ELF-1 (cell line): Measurements from ENCODE around the gene PLEKHA8.
"Not testable (repeated sequence)": the region's sequence is repeated elsewhere in the genome, so short reads cannot be mapped to it uniquely, and the experiment has no call there.

Experiments used
- DNase-seq: peaks from one replicate; pipeline ENCODE4 v3.0.0-alpha.2; 2016; ENCODE audit warnings: low read depth, low spot score

Gene PLEKHA8

DNA sequence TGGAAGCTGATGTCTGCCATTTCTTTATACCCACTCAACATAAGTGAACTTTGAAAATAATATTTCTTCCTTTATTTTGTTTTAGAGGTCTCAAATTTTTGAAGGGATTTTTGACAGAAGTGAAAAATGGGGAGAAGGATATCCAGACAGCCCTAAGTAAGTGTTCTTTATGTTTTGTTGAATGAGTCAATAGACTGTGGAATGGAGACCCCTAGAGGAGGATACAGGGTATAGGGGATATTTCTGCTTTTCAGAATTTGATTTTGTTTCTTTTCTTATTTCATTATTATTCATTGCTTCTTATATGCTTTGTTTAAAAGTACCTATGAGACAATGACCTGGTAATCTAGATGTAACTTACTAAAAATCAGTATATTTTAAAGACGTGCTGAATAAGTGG is 34.4 kb downstream of the PLEKHA8 start:
- no peak for DNase-seq

DNA sequence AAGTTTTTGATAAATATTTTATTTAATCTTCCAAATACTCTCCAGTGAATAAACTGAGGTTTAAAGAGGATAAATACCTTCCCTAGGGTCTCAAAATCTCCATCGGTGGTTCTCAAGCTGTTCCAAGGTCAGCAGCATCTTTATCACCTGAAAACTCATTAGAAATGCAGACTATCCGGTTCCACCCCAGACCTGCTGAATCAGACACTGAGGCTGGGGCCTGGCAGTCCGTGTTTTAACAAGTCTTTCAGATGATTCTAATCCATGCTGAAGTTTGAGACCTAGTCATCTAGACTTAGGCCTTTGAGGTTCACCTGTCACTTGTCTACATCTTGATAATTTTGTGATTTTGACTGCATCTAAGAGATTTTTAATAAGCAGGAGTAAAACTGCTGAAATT is 37.5 kb downstream of the PLEKHA8 start:
- no peak for DNase-seq

DNA sequence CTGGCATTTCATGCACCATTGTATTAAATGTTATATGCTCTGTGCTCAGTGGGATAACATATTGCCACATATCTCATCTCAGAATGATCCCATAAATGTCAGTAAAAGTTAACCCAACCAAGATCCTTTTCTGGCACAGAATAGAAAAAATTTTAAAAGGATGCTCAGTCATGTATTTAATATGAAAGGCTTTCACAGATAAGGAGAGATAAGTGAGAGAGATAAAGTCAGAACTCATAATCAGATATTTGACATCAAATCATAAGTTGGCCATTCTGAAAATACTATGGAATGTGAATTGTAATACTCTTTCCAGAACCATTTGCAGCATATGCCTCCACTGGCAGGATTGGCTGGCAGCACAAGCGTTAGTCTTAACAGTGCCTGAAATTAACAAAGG is 38.5 kb downstream of the PLEKHA8 start:
- no peak for DNase-seq

DNA sequence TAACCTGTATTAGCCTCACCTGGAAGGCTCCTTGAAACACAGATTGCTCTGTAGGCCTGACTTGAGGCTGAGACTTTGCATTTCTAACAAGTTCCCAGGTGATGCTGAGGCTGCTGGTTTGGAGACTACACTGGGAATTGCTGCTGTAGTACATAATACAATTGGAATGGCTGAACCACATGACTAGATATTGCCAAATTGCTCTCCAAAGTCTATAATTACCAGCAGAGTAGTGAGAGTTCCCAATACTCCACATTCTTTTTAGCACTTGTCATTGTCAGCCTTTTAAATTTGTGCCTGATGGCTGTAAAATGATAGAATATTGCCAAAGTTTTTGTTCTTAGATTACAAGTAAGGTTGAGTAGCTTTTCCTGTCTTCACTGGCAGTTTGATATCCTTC is 39.9 kb downstream of the PLEKHA8 start:
- DNase-seq, result no peak

DNA sequence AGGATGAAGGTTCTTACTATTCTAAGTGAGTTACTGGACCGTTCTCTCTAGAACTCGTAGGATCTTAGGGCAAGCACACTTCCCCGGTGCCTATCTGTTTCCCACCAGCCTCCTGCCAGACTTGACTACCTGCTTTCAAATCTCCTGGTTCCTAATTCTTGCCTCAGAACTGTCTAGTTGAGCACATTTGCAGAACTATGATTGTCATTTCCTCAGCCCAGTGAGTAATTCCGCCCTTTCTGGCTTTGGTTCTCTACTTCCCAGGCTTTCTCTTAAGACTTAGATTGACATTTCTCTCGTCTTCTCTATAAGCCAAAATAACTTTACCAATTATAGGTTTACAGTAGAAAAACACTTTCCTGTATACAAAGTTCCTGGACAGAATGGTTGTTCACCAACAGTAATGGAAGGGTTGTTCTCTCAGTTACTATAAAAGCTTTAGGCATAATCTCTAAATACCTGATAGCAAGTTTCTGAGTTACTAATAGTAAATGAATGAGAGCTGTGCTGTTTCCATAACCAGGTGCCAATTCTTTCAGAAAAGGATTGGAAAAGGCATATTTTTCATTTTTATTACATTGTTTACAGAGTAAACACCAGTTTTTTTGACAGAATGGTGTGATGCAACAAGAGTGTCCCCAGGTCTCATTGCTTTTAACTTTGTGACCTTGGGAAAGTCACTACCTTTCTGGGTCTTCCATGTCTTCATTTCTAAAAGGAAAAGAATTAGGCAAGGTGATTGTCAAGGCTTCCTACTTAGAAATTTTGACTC is 41.1 kb downstream of the PLEKHA8 start:
- DNase-seq, result no peak

DNA sequence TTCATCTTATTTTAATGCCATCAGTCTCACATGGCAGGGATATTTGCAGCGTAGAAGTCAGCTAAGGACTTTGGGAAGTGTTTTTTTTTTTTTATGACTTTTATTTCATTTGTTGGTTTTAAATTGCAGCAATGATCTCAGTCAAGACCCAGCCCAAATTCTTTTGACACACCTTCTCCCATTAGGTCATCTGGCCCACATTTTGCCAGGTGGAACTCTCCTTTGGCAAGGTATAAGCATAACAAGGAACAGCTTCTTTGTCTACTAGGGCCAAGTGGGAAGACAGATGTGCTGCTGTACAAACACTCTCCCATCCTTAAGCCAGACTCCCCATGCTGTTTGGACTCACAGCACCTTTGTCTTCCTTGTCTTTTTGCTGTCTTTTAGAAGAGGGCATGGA is 41.8 kb downstream of the PLEKHA8 start:
- DNase-seq, result no peak

DNA sequence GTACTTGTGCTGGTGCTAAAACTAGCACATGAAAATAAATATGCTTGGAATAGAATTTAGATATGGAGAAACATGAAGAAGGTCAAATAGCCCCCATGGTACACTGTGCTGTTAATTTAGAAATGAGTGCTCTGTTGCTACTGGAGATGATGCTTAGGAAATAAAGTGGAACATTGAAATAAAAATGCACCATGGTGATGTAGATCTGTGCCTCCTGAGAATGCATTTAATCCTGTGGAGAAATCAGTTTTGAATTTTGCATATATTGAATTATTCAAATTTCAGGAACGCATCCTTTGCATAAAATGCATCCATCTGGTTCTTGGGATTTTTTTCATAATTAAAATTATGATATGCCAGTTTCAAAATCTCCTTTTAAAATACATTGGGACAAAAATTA is 44.5 kb downstream of the PLEKHA8 start:
- DNase-seq, result no peak

DNA sequence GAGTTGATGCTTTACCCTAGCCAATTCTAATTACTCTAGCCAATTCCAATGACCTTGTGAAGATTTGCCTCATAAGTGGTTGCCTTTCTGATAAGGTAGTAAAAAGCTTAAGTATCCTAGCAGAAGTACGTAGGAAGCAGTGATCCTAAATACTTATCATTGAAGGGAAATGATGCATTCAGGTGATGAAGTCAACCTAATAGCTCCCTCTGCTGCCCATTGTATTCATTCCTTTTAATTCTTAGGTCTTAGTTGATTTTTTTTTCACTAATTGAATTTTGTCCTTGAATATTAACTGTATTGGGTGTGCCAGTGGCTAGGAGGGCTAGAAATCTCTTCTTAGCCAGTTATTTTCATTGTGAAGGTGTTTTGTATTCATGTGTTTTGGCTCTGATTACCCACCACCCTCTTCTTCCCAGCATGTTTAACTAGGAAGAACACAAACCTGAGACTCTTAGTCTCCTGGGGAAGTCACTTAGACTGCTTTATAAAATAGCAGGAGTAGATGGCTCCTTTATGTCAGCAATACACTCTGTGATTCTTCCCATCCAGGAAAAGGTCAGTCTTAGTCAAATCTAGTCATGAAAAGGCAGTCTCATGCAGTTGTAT is 46.3 kb downstream of the PLEKHA8 start:
- no peak for DNase-seq

DNA sequence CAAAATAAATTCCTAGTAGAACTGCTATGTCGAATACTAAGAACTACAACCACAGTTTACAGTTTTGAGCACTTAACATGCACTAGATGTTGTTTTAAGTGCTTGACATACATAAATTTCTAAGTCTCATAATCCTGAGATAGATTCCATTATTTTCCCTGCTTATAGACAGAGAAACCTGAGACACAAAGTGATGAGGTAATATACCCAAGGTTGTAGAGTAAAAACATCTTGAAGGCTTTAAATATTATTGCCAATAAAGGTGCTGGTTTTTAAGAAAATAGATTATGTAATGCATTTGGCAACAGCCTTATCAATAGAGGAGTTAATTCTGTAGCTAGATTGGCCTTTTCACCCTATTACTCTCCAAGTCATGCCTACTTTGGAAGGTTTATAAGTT is 48.2 kb downstream of the PLEKHA8 start:
- no peak for DNase-seq

DNA sequence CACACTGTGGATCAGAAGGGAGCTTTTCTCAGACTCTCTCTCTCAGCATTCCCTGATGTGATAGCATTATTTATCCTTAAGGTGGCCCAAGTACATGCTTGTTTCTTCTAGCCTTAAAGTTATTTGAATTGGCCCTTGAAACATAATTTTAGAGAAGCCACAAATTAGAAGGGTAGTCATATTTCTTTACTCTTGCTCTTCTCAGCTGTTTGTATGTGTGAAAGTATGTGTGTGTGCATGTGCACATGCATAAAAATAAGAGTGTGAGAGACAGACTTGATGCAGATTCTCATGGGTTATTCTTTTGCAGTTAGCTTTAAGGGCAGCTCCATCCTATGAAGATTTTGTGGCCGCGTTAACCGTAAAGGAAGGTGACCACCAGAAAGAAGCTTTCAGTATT is 50.1 kb downstream of the PLEKHA8 start:
- DNase-seq, result no peak

DNA sequence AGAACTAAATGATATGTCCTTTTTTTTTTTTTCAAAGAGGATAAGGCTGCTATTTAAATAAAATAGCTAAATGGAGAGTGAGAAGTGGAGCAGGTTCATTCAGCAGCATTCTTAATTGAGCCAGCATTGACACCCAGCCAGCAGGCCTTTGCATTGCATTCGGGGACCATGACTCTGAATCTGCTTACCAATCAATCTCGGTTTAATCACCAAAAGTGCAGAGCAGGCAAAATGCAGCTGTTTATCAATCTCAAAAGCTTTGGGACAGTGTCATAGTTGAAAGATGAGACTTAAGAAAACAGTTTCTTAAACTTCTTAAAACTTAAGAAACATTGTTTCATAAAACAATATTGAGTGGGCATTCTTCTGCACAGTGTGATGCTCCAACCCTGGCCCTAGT is 51.7 kb downstream of the PLEKHA8 start:
- DNase-seq, result no peak

DNA sequence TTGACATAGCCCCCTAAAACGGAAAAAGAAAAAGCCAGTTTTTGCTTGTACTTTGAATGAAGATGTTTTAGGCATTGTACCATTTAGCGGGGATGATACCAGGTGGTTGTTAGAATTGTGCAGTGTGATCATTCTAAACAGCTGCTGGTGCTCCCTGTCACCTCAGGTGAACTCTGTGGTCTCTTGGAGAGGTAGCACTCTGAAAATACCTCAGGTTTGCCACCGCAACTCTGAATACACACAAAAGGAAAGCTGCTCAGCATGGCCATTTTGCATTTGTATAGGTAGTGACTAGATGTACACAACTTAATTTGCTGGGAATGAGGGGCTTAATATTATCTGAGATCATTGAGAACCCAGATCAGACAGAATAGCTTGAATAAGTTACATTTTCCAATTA is 52.6 kb downstream of the PLEKHA8 start:
- DNase-seq, result peak; percentile 21

DNA sequence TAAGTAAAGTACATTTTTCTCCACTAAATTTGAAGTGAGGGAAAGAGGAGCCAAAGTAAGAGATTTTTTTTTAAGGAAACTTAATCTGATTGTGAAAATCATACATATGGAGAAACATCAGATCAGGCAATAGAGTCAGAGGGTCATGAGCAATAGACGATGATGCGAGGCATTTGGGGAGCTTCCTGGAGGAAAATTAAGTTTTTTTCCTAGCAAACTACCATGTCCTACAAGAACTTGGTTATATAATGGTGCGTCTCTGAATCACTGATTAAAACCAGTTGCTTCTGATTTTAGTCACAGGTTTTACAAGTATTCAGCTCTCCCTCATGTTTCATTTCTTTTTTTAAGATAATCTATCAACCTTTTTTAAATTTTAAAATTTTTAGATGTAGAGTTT is 54.5 kb downstream of the PLEKHA8 start:
- no peak for DNase-seq

DNA sequence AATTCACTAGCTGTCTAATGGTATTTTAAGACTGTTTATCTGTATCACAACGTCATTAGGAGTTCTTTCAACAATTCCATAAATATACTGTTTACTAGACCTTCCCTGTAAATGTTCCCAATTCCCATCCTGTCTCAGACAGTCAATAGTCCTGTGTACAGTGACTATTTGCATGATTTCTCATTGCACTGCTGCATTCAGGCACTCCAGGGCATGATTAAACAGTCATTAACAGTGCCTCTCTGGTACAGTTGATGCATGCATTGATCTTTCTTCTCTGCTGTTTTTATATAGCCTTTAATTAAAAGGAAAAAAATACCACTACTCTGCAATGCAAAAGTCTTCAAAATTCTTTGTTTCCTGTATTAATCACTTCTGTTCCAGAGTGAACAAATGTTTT is 55.1 kb downstream of the PLEKHA8 start:
- no peak for DNase-seq

DNA sequence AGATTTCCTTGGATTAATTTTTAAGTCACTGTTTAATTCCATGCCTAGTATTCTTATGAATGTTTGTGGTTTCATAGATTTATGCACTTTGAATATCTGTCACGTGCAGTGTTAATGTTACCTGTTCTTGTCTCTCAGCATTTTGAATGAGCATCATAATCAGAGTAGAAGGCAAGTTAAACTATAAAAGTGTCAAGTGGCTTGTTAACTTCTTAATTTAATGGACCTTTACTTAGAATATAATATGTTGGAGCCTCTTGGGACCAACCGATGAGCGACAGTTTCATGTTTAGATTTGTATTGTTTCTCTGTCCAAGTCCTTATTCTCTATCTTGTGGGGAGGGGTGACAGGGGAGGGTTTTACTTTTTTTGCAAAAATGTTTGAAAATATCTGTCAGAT is 56.0 kb downstream of the PLEKHA8 start:
- DNase-seq, result no peak

DNA sequence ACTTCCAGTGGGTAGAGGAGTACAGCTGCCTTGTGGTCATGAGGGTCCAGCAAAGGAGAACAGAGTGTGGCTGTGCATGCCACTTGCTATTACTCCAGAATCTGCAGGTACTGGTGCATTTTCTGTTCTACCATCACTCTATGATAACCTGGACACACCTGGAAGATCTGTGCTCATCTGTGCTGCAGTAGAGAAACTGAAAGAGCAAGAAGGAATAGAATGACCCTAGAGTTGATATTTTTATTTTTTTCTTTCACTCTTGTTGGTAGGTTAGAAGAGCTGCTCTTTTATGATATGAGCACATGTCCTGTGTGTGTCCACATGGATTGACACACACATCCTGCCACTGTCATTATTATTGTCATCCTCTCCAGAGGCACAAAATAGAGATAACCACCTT is 58.3 kb downstream of the PLEKHA8 start:
- no peak for DNase-seq

DNA sequence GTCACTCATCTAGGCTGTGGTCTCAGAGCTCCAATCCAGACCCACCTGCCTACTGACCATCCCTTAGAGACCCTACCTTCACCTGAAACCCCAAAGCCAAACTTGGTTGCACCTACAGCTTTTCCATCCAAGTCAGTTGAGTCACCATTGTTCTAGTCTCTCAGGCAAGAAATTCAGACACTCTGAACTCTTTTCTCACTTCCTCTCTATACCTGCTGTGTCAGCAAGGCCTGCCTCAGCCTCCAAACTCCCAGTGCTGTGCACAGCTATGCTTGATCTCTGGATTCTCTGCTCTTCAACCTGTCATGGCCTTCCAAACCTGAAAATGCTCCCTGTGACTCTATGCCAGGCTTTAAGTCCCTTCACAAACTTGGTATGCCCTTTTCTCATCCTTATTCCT is 59.2 kb downstream of the PLEKHA8 start:
- no peak for DNase-seq

DNA sequence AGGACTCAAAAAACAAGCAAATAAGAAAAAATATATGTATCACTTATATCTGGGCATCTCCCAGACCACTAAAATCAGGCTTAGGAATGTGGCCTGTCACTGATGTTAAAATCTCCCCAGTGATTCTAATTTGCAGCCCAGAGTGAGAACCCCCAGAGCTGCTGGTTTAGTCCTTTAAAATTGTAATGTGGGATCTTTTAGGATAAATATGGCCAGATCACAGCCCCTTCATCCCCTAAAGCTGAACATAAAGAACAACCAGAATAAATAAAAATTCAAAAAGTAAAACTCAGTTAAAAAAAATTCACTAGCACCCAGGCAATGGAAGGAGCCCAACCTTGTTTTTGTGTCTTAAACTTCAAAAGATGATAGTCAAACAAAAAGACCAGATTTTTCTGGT is 60.1 kb downstream of the PLEKHA8 start:
- no peak for DNase-seq

DNA sequence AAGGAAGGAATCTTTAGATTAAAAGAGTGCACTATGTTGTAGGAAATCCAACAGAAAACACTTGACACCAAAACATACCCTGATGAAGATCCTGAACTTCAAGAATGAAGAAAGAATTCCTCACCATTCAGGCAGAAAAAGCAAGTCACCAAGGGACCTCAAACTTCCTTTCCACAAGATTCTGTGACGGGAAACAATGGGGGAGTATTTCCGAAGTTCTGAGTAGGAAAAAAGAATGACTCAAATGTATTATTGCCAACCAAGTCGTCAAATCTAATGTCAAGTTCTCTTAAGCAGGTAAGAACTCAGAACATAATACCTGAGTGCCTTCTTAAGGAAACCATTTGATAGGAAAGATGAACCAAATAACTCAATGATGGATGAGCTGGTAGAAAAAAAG is 61.9 kb downstream of the PLEKHA8 start:
- DNase-seq, result no peak

DNA sequence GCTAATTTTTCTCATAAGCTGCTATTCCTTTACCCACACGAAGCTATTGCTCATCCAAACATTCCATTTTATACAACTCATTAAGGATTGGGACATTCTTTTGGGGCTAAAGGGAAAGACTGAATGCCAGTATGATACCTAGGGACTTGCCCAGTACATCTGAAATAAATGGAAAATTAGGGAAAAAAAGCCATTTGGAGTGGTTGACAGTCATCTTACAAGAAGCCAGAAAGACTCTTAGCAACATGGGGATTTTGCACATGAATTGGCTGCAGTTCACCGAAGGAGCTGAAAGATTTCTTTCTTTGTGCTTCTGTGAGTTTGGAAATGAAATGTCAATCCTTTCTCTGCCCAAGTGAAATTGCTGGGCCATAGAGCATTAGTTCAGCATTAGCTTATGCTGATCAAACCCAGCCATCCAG is 63.3 kb downstream of the PLEKHA8 start:
- no peak for DNase-seq

DNA sequence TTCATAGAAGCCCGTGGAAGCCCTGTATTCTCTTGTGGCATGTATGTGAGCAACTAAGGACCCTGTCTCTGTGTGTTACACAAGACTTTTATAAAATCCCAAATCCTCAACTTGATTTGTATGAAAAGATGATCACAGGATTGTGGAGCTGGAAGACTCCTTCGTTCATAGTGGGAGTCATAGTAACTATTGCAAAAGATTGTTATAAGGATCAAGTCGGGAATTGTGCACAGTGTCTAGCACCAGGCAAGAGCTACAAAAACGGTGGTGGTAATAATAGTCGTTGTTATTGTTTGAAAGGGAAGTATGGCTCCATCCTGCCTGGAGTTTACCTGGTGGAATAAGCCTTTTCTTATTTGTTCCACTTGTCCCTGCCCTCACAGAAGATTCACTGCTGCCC is 63.8 kb downstream of the PLEKHA8 start:
- DNase-seq, result no peak

DNA sequence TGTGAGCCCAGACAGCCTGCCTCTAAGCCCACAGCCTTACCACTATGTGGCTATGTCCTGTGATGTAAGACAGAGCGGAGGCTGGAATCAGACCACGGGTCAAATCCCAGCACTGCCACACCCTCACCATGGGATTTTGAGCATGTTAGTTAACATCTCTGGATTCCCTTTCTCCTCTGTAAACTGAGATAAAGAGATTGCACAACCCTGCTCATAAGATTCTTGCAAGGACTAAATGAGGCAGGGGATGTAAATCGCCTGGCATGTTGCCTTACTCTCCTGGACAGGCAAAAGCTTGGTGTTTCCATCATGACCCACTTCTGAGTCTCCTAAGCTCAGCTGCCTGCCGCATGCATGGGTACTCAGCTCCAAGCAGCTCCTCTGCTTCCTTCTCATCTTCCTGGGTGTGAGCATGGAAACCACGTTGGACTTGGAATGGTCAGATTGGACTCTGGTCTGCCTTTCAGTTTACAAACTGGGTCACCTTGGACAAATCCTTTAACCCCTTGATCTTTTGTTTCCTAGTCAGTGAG is 65.3 kb downstream of the PLEKHA8 start:
- peak; percentile 5 for DNase-seq

DNA sequence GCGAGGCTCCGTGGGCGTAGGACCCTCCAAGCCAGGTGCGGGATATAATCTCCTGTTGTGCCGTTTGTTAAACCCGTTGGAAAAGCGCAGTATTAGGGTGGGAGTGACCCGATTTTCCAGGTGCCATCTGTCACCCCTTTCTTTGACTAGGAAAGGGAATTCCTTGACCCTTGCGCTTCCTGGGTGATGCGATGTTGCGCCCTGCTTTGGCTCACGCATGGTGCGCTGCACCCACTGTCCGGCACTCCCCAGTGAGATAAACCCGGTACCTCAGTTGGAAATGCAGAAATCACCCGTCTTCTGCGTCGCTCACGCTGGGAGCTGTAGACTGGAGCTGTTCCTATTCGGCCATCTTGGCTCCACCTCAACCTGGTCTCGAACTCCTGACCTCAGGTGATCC is 70.4 kb downstream of the PLEKHA8 start:
- not testable (repeated sequence) for DNase-seq
